ENCODE measurements around the gene HES4. TPM values are rescaled to one million over a fixed set of nuclear protein-coding genes. Genes with fewer than 3 reads are reported as not detected.
A peak's percentile ranks its signal among the peaks of the same experiment; 100 is the strongest.

HES4 gene
- total and polyA plus RNA-seq, 7 donors: 1.2 to 65.1 (median 25.0) TPM

DNA sequence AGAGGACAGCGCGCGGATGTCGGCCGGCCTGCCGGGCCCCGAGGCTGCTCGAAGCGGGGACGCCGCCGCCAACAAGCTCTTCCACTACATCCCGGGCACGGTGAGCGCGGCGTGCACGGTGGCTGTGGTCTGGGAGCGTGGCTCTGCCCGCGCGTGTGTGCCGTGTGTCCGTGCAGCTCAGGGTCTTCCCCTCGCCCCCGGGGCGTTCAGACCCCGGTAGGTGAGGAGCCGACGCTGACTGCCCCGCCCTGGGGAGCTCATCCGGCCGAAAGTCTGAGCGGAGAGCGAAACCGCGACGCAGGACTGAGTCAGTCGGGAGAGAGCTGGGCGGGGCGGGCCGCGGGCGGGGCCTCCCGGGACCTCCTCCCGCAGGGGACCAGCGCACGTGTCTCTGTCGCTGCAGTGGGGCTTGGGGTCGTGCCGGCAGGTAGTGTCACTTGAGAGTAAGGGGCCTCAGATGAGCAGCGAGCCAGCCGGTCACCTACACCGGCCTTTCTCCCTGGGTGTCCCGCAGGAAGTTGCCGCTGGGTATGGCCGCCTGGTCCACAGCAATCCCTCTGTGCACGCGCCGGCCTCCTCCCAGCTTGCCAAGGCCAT, 33.1 kb downstream of the HES4 start:
- peak overlapping the region in 3 of 4 donors; percentile 41 to 56 (median 46) for H3K27ac ChIP-seq
- intact Hi-C loops (cut with DNase I): no loop called here
- TF ChIP-seq POLR2A (IDR thresholded peaks at IDR 0.05) (no peak), CTCF (IDR thresholded peaks at IDR 0.05) (no peak), POLR2AphosphoS5 (IDR thresholded peaks at IDR 0.05) (peak in 2 of 4 donors; percentile 23 to 38), EP300 (IDR thresholded peaks at IDR 0.05) (no peak)

DNA sequence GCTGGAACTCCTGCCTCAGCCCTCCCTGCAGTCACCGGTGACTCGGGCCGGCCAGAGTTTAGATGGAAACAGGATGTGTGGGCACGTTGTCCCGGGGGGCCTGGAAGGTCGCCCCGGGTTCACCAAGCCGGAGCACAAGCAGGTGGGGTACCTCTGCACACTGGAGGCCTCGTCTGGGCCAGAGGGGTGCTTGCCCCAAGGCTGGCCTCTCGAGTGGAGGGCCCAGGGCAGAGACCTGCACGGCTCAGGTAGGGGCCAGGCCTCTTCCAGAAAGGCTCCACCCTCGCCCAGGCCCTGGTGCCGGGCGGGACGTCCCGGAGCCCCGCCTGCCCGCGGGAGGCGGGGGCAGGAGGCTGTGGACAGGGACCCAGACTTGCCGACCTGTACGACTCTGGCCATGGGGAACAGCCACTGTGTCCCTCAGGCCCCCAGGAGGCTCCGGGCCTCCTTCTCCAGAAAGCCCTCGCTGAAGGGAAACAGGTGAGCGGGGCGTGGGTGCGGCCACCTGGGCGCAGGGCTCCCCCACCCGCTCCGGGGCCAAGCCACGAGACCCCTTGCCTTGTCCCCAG, 33.7 kb downstream of the HES4 start, which contains the start of gene PLEKHN1:
Gene PLEKHN1 (plus strand): TSS at position 348 of the 569 bp plus-strand sequence. CDS start 50 bp downstream, at position 398.
- peaks cover 0 to 23% (median 19%) of the 10 kb centered on the region in 4 donors for H3K4me1 ChIP-seq
- peaks cover 10 to 47% (median 31%) of the 10 kb centered on the region in 3 donors for H3K27me3 ChIP-seq
- H3K27ac ChIP-seq: peak within 1 kb of the TSS in 3 of 4 donors; percentile 41 to 56 (median 46)
- WGBS, 2 donors: 4 to 5% methylated on average over 31 of the region's 31 CpGs
- DNase-seq: no peak
- H3K36me3 ChIP-seq: peaks cover 0 to 14% (median 0%) of the 10 kb centered on the region in 4 donors
- intact Hi-C loops (cut with DNase I): no loop called here
- TF ChIP-seq CTCF (IDR thresholded peaks at IDR 0.05): no peak
- no peak for TF ChIP-seq EP300 (IDR thresholded peaks at IDR 0.05)
- no peak for TF ChIP-seq POLR2A (IDR thresholded peaks at IDR 0.05)
- TF ChIP-seq POLR2AphosphoS5 (IDR thresholded peaks at IDR 0.05): no peak
- H3K9me3 ChIP-seq: no peaks in the 10 kb centered on the region
- H3K4me3 ChIP-seq: peak within 1 kb of the TSS; percentile 32 to 65 (median 56)

More for the DNA sequence above, 33.1 kb downstream of the HES4 start:
- peaks cover 0 to 14% (median 0%) of the 10 kb centered on the region in 4 donors for H3K36me3 ChIP-seq
- H3K9me3 ChIP-seq: no peaks in the 10 kb centered on the region
- H3K4me3 ChIP-seq: peak overlapping the region; percentile 32 to 65 (median 56)
- peaks cover 15 to 53% (median 36%) of the 10 kb centered on the region in 3 donors for H3K27me3 ChIP-seq
- WGBS, 2 donors: 1% methylated on average over 60 of the region's 60 CpGs
- peaks cover 0 to 17% (median 14%) of the 10 kb centered on the region in 4 donors for H3K4me1 ChIP-seq
- peak; percentile 83 for DNase-seq

DNA sequence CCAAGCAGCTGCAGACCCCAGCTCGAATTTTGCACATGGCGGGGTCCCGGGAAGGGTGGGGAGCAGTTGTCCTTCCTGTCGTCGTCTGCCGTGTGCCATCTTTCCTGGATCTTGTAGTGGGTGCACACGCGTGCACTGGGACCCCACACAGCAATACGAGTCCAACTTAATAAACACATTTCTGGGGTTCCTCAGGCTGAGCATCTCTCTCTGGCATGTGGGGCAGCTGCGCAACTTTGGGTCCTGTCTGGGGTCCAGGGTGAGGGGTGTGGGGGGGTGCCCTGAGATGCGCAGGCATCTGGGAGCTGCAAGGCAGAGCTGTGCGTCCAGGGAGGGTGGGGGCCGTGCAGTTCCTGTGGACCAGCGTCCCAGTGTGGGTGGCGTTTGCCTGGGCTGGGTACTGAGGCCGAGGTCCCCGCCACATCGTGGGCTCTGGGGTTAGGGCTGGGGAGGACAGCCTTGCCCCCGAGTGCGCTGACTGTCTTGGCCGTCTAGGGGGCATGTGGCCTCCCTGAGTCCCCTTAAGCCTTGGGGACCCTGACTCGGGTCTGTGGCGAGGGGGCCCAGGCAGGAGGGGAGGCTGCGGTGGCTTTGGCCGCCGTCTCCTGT, 34.3 kb downstream of the HES4 start:
- 78 to 83% methylated on average over 26 of the region's 26 CpGs for WGBS, 2 donors
- TF ChIP-seq POLR2A (IDR thresholded peaks at IDR 0.05) (no peak), CTCF (IDR thresholded peaks at IDR 0.05) (no peak)
- H3K4me3 ChIP-seq: peak overlapping the region in 1 of 4 donors; percentile 65
- H3K36me3 ChIP-seq: peaks cover 0 to 14% (median 0%) of the 10 kb centered on the region in 4 donors
- H3K9me3 ChIP-seq: no peaks in the 10 kb centered on the region
- intact Hi-C loops (cut with DNase I): no loop called here
- H3K27me3 ChIP-seq: peaks cover 4 to 41% (median 25%) of the 10 kb centered on the region in 3 donors
- H3K27ac ChIP-seq: no peak overlapping the region
- H3K4me1 ChIP-seq: peaks cover 0 to 28% (median 22%) of the 10 kb centered on the region in 4 donors
- DNase-seq: no peak

- intact Hi-C loops (cut with DNase I): no loop called here
- 93 to 95% methylated on average over 40 to 44 of the region's 51 CpGs for WGBS, 2 donors
- H3K4me3 ChIP-seq: no peak overlapping the region
- TF ChIP-seq CTCF (IDR thresholded peaks at IDR 0.05) (no peak), POLR2A (IDR thresholded peaks at IDR 0.05) (no peak), EP300 (IDR thresholded peaks at IDR 0.05) (no peak), POLR2AphosphoS5 (IDR thresholded peaks at IDR 0.05) (no peak)
- no peak overlapping the region for H3K27ac ChIP-seq
- no peaks in the 10 kb centered on the region for H3K9me3 ChIP-seq
- peaks cover 0 to 14% (median 0%) of the 10 kb centered on the region in 4 donors for H3K36me3 ChIP-seq
- no peak for DNase-seq
- H3K27me3 ChIP-seq: peaks cover 0 to 34% (median 18%) of the 10 kb centered on the region in 3 donors
- peaks cover 0 to 33% (median 25%) of the 10 kb centered on the region in 4 donors for H3K4me1 ChIP-seq
Measured at GRCh38 chr1:964691-965525, 35.0 kb downstream of the HES4 start.
